ENCODE measurements around the gene ZNHIT1.

Gene ZNHIT1

DNA sequence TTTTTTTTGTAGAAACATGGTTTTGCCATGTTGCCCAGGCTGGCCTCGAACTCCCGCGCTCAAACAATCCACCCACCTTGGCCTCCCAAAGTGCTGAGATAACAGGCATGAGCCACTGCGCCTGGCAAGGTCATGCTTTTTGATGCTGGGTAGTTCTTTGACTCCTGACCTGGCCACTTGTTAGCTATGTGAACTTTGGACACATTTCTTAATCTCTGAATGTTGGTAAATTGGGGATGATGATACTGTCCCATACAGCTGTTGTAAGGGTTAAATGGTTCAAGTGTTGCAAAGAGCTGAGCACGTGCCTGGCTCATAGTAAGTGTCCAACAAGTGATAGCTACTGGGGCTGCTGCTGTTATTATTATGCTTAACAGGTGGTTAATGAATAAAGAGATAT, 2.3 kb downstream of the ZNHIT1 start:
- no peak for DNase-seq

DNA sequence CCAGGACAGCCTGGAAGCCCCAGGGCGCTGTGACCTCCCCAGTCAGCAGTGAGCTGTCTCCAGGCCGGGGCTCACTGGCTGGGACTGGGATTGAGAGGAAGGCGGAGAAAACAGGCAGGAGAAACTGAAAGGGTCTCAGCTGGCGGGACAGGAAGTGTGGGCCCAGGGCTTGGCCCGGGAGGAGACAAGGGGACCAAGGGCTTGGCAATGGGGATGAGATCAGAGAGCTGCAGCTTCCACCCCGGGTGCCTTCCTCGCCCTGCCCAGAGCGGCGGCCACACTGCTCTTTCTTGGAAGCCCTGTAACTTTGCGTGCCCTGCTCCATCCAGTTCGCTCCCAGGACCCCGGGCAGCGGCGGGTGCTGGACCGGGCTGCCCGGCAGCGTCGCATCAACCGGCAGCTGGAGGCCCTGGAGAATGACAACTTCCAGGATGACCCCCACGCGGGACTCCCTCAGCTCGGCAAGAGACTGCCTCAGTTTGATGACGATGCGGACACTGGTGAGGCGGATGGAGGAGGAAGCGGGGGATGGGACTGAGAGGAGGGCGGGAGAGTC, 4.4 kb downstream of the ZNHIT1 start:
- DNase-seq = no peak

DNA sequence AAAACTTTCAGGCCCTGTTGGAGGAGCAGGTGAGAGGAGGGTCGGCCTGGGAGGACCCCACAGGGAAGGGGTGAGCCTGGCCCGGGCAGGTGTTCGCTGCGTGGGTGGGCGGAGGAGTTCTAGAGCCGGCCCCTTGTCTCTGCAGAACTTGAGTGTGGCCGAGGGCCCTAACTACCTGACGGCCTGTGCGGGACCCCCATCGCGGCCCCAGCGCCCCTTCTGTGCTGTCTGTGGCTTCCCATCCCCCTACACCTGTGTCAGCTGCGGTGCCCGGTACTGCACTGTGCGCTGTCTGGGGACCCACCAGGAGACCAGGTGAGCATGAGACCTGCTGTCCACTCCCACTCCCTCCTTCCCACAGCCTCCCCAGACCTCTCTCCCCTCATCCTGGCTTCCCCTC, 5.6 kb downstream of the ZNHIT1 start:
- no peak for DNase-seq

DNA sequence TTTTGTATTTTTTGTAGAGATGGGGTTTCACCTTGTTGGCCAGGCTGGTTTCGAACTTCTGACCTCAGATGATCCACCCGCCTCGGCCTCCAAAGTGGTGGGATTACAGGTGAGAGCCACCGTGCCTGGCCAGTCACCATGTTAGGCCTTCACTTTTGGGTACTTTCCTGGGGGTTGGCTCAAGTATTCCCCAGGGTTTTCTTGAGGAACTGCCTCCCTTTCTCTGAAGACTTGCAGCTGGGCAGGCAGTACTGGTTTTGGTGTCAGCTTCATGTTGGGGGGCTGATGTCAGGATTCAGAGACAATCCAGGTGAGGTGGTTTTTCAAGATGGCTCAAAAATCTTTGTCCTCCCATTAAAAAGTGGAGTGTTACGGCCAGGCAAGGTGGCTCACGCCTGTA, 7.7 kb downstream of the ZNHIT1 start:
- no peak for DNase-seq

DNA sequence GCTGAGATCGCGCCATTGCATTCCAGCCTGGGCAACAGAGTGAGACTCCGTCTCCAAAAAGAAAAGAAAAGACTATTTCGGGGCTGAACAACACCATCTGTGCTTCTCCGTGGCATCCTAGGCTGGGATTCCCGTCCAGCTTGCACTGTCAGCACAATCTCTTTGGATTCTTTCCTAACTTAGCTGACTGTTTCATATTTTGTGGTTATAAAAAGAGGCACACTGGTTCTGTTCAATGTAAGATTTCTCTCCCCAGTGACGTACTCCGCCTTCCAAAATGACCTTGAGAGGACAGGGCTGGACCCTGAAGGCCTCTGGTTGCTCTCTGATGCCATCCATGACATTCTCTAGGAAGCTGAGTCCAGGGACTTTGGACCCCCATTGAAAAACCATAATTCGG, 8.8 kb downstream of the ZNHIT1 start:
- DNase-seq = no peak

DNA sequence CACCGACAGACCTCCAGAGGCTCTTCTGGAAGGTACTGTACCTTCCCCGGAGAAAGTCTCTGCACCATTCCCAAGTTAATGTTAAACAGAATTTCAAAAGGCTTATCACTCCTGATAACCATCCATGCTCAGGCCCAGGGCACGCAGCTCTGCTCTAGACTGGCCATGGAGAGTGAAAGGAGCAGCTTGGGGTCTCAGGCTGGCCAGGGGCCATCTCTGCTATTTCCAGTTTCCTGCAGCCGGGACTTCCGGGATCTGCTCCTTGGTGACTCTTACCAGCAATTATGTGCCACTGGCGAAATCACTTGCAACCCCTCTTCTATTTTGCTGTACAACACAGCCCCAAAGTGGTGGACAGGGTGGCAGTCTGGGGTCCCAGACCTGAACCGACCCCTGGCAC, 13.7 kb downstream of the ZNHIT1 start:
- no peak for DNase-seq

DNA sequence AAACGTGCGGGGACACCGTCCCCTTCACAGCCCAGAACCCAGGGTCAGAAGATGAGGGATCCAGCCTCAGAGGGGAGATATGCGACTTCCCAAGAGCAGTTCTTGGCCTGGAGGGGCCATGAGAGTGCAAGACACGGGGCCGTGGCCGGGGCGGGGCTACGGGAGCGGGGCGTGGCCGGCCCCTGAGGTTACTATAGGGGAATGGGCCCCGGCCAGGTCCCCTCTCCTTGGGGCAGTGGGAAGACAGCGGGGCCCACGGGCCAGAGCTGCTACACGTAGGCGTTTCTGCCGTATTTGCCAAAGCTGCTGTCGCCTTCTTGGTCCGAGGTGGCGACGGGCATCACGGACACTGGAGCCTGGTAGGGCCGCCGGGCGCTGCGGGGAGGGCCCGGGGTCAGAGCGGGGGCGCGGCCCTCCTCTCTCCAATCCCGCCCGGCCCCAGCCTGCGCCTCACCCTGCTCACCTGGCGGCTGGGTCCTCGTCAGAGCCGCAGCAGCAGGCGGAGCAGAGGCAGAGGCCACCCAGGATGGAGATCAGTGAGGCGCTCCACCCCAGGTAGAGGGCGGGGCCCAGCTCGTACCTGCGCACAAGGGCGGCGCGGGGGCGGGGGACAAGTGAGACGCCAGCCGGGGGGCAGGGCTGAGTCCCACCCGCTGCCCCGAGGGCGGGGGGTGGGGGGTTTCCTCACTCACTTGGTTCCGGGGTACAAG, 14.3 kb downstream of the ZNHIT1 start:
- DNase-seq = no peak

DNA sequence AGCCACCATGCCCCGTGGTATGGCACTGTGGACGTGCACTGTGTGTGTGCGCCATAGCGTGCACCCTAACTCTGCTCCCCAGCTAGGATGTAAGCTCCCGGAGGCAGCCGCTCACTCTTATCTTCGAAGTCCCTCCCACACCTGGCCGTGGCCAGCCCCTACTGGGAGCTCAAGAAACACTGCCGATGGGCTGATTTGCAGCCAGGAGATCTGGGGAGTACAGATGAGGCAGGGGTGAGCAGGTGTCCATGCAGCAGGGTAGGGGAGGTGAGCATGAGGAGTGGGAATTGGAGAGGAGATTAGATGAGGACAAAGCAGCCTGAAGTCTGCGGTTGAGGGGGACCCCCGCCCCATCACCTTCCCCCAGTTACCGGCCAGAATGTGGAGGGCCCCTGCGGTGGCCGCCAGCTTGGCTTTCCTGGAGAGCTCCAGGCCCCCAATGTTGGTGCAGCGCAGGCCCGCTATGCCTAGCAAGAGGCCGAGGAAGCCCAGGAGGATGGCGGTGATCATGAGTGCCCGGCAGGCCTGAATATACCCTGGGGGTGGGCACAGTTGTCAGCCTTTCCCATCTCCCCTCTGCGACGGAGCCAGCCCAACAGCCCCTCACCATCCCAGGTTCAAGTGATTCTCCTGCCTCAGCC, 16.1 kb downstream of the ZNHIT1 start:
- no peak for DNase-seq

DNA sequence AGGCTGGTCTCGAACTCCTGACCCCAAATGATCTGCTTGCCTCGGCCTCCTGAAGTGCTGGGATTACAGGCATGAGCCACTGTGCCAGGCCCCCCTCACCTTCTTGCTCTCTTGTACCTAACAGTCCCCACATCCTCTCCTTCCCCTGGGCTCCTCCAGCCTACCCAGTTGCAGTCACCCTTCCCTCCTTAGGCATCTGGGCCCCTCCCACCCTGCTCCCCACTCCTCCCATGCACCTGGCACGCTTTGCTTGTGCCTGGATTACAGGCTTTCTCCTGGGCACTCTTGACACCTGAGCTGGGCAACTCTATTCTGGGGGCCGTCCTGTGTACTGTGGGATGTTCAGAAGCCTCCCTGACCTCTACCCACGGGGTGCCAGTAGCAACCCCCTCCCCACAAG, 16.7 kb downstream of the ZNHIT1 start:
- DNase-seq = no peak

DNA sequence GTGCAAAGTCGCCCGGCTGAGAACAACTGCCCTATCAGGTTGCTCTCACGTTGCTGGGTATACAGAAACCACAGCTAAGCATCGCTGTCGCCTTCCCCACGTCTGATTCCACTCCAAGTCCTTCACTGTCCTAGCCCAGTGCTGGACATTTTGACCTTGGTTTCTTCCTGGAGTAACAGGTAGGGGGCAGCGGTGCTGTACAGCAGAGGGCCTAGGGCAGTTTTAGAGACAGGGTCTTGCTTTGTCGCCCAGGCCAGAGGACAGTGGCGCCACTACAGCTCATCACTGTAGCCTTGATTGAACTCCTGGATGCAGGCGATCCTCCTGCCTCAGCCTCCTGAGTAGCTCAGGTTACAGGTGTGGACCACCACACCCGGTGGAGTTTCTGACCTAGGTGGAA, 17.1 kb downstream of the ZNHIT1 start:
- DNase-seq = no peak

DNA sequence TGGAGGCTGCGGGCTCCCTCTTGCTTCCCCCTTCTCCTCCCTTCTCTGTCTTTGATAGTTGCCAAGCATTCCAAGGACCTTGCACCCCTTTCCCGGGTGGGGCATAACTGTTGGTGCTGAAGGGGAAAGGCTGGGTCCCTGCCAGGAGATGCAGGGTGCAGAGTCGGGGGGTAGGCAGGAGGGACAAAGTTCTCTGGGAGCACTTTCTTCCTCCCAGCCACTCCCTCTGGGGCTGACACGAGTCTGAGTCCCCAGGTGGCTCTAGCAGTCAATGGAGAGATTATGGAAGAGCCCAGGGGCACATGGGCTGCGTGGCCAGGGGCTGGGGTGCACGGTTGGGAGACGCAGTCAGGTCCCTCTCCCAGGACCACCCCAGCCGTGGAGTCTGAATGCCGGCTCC, 17.6 kb downstream of the ZNHIT1 start:
- DNase-seq = no peak

DNA sequence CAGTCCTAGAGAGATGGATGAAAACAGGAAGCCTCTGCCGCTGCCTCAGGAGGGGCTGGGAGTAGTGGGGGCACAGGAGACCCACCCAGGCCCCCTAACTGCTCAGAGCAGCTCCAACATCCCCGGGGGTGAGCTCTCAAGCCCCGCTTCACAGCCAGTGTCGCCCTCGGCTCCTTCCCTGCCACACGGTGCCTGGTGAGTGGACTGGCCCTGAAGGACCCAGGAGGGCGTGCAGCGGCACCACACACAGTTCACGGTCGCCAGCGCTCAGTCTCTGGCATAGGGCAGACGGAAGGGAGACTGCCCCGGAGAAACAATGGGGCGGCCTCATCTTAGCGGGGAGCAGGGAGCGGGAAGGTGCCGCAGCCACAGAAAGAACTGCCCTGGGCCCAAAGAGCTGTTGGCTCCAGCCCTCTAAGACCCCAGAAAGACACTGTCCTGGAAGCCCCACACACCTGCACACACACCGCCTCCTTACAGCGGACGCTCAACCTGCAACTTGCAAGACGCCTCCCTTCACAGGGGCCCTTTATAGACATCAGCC, 18.4 kb downstream of the ZNHIT1 start:
- no peak for DNase-seq

DNA sequence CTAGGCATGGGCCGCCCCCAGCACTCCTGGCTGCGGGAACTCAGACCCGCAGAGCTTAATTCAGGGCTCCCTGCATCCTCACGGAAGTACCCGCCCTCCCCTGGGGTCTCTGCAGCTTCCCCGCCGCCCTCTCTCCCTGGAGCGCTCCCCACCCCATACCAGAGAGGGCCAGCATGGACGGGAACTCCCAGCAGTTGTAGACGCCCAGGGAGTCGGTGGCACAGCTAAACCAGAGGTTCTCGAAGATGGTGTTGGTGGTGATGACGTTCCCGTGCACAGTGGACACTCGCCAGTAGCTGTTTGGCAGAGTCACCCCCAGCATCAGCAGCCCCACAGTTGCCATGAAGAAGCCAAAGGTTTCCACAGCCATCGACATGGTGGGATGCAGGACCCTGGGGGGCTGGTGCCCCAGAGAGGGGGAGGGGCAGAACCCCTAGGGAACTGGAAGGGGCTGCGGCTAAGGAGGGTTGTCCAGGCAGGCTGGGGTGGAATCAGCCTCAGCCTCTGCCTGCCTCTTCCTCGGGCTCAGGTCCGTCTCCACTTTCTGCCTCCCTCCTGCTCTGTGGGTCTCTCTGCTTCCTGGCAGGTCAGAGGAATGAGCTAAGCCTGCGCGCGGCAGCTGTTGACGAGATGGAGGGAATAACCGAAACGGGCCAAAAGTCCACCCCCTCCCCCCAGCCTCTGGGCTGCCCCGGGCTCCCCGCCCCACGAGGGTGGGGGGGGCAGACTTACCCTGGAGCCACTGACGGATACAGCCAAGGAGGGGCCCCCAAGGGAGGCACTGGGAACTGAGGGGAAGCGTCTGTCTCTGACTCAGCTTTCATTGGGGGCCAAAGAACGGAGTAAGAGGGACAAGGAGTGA, 19.5 kb downstream of the ZNHIT1 start, which contains the start of gene CLDN15:
Gene CLDN15, minus strand, starts transcription at position 597 of the 862 bp plus-strand sequence. Its CDS starts 221 bp downstream, at position 376.
- DNase-seq = no peak

DNA sequence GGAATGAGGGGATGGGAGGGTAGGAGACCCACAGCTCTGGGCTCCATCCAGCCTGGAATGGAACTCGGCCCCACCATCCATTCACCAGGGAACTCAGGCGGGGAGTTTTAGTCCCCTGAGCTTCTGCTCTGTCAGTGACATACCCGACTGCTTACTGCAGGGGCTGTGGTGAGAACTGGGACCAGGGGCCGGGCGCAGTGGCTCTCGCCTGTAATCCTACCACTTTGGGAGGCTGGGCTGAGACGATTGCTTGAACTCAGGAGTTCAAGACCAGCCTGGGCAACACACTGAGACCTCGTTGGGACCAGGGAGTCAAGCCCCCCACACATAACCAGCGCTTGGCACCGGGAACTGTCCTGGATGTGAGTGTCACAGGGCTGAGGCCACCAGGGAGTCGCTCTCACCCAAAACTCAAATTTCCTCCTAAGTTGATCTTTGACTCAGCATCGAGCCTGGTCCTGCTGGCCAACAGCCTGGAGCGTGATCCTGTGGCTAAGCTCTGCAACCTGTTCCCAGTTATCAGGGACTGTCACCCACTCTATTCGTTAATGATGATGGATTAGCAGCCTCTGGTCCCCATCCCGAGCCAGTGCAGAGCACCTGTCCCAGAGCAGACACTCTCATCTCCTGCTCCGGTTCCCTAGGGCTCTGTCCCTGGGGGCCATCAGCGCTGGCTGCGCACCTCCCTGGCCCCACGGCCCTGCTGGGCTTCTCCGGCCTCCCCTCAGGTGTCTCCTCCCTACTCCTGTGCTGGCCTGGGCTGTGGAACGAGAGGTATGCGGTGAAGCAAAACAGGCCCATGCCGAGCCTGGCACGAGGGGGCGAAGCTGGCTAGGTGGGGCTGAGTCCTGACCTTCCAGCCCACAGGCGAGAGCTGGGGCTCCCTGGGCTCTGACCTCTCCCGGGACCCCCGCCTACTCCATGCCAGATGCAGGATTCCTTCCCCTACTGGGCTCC, 20.5 kb downstream of the ZNHIT1 start:
- no peak for DNase-seq

DNA sequence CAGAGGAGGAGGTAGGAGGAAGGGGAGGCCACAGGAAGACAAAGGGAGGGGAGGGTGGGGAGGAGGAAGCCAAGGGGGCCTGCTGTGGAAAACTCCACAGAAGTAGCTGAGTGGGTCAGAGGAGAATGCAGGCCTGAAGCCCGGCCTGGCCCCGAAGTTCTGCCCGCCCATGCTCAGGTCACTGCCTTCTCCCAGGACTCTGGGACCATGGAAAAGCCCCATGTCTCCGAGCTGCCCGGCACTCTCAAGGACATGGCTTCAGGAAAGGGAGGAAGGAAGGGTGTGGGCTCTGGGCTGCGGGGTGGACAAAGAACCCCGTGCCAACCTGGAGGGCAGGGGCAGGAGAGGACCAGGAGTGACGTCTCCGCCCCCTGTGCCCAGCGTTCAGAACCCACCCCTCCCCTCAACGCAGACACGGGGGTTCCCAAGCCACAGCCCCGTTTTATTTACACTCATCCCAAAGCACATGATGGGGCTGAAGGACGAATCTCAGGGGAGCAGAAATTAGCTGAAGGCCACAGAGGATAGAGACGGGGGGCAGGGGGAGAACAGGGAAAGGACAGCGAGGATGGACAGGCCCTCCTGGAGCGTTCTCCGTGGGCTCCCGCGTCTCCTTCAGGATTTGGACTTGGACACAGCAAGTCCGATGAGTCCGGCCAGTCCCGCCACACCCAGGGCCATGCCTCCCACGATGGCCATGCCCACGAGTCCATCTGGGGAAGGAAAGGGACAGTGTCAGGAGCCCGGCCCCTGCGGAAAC, 21.4 kb downstream of the ZNHIT1 start:
- DNase-seq = no peak

DNA sequence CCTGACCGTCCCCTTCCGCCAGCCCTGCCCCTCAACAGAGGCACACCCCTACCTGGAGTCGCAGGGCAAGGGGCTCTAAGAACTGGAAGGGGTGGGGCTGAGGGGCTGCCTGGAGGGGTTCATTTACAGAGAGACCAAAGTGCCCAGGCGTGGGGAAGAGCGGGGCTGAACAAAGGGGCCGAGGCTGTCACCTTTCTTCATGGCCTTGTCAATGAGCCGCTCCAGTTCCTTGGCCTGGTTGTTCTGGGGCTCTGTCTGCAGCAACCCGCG, 21.9 kb downstream of the ZNHIT1 start:
- DNase-seq = no peak

DNA sequence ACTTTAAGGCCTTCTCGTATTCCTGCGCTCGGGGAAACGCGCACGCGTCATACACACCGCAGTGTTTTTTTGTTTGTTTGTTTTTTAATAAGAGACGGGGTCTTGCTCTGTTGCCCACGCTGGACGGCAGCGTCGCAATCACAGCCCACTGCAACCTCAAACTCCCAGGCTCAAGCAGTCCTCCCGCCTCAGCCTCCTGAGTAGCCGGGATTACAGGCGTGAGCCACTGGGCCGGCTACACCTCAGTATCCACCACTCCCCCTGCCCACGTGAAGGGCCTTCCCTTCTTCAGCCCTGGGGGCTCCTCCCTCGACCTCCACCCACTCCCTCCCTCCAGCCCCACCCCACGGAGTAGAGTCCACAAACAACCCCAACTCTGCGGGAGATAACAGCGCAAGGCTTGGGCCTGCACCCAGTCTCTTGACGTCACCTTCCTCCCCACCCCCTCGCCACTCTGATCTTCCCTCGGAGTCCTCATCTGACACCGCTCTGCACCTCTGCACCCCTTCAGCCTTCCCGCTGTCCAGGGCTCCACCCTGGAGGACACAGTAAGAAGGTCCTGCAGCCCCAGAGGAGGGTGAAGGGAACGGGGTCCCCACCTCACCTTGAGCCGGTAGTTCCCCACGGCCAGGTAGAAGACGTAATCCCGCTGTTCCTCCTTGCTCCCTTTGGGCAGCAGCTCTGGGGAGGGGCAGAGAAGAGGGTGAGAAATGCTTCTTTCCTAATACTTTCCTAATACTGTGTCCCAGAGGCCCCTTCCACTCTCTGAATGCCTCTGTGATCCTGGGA, 22.5 kb downstream of the ZNHIT1 start:
- no peak for DNase-seq

DNA sequence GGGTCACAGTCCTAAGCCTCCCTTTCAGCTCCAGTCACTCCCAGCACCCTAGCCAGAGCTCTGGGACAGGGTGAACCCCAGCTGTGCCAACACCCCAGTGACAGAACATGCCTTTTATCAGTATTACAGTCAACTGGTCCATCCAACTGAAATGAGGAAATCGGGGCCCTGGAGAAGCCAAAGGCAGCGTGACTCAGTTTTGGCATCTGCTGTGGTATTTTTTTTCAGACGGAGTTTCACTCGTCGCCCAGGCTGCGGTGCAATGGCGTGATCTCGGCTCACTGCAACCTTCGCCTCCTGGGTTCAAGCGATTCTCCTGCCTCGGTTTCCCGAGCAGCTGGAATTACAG, 23.0 kb downstream of the ZNHIT1 start:
- no peak for DNase-seq

DNA sequence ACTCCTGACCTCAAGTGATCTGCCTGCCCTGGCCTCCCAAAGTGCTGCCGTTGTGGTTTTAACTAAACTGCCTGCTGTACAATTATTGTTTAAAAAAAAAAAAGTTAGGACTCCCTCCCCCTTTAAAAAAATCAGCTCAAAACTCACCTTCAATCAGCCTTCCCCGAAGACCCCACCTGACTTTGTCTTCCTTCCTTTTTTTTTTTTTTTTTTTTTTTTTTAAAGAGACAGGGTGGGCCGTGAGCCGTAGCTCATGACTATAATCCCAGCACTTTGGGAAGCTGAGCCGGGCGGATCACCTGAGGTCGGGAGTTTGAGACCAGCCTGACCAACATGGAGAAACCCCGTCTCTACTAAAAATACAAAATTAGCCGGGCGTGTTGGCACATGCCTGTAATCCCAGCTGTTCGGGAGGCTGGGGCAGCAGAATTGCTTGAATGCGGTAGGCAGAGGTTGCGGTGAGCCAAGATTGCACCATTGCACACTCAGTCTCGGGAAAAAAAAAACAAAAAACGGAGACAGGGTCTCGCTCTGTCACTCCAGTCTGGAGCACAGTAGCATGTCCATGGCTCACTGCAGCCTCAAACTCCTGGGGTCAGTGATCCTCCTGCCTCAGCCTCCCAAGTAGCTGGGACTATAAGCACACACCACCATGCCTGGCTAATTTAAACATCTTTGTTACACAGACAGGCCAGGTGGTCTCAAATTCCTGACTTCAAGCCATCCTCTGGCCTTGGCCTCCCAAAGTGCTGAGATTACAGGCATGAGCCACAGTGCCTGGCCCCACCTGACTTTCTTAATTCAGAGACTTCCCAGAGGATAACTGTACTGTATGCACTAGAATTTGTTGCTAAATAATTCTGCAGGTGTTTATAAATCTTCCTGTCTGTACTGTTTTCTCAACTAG, 23.7 kb downstream of the ZNHIT1 start:
- no peak for DNase-seq
